ENCODE data around the gene PYGM.

DNA sequence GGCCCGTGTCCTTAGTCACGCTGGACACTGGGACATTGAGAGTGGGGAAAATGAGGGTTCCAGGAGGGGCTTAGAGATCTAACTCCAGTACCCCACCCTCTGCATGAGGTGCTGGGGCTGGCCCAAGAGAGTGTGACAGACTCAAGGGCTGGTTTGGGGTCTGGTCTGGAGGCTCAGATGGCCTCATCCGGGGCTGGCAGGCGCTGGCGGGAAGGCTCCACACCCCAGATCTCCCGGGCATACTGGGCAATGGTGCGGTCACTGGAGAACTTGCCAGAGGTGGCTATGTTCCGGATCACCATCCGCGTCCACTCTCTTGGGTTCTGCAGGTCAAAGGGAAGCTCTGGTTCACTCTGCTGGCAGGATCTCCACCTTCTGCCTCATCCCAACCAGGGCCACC is 13.3 kb downstream of the PYGM start:
- TF ChIP-seq, protein P1, sequence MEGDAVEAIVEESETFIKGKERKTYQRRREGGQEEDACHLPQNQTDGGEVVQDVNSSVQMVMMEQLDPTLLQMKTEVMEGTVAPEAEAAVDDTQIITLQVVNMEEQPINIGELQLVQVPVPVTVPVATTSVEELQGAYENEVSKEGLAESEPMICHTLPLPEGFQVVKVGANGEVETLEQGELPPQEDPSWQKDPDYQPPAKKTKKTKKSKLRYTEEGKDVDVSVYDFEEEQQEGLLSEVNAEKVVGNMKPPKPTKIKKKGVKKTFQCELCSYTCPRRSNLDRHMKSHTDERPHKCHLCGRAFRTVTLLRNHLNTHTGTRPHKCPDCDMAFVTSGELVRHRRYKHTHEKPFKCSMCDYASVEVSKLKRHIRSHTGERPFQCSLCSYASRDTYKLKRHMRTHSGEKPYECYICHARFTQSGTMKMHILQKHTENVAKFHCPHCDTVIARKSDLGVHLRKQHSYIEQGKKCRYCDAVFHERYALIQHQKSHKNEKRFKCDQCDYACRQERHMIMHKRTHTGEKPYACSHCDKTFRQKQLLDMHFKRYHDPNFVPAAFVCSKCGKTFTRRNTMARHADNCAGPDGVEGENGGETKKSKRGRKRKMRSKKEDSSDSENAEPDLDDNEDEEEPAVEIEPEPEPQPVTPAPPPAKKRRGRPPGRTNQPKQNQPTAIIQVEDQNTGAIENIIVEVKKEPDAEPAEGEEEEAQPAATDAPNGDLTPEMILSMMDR (IDR thresholded peaks at IDR 0.05): no peak
- TF ChIP-seq POLR2A (IDR thresholded peaks at IDR 0.05): no peak
